GM18868 (cell line): ENCODE results near the gene MAST3.
A peak's percentile ranks its signal among the peaks of the same experiment; 100 is the strongest.
"Not testable (repeated sequence)": the region's sequence is repeated elsewhere in the genome, so short reads cannot be mapped to it uniquely, and the experiment has no call there.

Experiments
- ATAC-seq: cut with Tn5 transposase; IDR thresholded peaks from one replicate; pipeline ENCODE4 v1.9.1; 2021; ENCODE audit warnings: mild to moderate bottlenecking, moderate library complexity; ENCODE audit not compliant: unreplicated experiment

MAST3 gene

DNA sequence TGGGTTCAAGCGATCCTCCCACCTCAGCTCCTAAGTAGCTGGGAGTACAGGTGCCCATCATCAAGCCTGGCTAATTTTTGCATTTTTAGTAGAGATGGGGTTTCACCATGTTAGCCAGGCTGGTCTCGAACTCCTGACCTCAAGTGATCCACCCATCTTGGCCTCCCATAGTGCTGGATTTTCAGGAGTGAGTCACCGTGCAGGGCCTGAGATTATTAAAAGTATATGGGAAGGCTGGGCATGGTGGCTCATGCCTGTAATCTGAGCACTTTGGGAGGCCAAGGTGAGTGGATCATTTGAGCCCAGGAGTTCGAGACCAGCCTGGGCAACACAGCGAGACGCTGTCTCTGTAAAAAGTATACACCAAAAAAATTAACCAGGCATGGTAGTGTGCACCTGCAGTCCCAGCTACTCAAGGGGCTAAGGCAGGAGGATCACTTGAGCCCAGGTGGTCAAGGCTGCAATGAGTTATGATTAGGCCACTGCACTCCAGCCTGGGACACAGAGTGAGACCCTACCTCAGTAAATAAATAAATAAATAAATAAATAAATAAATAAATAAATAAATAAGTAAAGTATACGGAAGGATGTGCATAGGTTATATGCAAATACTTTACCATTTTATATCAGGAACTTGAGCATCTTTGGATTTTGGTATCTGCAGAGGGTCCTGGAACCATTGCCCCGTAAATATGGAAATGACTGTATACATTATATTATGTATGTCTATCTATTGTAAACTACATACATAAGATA lies 11.7 kb upstream of the MAST3 start:
- no peak for ATAC-seq

DNA sequence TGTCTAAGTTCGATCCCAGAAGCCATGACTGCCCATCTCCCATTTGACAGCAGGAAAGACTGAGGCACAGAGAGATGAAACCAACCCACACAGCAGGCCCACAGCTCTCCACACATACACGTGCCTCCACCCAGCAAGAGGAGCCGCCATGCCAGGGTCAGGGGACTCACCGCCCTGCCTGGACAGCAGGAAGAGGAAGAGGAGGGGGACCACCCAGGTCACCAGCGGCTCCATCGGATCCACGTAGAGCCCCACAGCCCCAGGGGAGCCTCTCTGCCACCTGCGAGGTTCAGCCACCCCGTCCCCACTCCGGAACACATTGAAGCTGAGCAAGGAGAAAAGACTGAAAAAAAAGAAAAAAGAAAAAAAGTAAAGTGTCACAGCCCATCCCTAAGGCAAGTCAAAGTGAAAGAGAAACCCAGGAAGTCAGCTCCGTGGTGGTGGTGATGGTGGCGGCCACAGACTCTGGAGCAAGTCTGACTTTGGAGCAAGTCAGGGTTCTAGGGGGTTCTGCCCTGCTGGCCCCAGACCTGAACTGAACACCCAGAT lies 10.9 kb upstream of the MAST3 start, which contains the start of gene IL12RB1:
TSS of gene IL12RB1 (minus strand) at position 345 of the 549 bp plus-strand sequence. CDS start at position 234, 111 bp downstream.
- no peak for ATAC-seq

DNA sequence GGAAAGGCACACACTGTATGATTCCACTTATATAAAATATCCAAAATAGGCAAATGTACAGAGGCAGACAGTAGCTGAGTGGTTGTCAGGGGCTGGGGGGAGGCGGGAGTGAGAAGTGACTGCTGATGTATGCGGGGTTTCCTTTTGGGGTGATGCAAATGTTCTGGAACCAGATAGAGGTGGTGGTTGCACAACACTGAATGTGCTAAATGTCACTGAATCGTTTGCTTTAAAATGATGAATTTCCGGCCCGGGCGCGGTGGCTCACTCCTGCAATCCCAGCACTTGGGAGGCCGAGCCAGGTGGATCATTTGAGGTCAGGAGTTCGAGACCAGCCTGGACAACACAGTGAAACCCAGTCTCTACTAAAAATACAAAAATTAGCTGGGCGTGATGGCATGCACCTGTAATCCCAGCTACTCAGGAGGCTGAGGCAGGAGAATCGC lies 8.5 kb upstream of the MAST3 start:
- not testable (repeated sequence) for ATAC-seq

DNA sequence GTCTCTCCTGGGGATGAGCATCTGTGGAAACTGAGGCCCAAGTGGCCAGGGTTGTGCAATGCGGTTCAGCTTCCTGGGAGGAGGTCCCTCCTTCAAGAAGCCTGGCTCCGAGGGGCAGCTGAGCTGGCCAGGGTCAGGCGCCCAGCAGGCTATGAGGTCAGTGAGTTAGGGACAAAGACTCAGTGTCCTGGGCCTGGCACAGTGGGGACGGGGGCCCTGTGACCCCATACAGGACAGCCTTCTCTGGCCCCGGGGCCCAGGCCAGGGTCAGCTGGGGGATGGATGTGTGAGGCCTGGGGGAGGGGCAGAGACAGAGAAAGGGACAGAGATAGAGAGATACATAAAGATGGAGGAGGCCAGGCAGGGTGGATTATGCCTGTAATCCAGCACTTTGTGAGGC lies 7.9 kb upstream of the MAST3 start:
- no peak for ATAC-seq

DNA sequence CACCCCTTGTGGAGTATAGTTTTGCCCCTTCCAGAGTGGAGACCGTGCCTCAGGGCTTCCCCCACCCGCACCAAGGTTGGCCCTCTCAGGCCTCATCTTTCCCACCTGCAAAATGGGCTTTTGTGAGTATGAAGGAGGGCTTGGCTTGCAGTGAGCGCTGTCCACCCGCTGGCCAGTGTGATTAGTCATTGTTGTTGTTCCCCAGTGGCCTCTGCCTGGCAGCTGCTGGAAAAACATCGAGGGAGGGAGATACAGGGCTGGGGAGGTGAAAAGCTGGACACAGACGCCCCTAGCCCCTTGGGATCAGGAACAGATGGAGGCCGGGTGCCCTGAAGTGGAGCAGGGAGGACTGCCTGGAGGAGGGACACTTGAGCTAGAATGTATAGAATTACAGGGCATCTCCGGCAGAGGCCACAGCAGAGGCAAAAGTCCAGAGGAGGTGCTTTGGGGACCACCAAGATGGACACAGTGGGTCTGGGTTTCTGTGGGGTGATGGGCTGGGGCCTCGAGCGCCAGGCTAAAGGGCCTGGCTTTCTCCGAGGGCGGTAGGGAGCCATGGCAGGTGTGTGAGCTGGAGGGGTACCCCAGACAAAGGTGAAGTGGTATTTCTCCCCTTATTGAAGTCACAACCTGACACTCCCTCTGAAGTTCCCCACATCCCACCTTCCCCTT lies 6.9 kb upstream of the MAST3 start:
- ATAC-seq = no peak

DNA sequence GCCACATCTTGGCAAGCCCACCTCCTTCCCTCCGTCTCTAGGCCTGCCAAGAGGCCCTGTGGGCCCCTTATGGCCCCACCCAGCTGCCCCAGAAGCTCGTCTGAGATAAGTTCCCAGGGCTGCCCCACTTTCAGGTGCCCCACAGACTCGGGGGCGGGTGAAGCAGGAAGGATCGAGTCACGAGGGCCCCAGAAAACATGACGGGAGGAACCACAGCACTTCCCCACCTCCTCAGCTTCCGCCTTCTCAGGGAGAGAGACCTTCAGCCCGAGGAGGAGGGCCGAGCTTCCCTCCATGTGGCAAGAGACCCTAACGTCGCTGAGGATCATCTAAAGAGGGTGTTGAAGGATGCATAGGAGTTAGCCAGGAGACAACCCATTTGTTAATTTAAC lies 6.4 kb upstream of the MAST3 start:
- ATAC-seq = no peak

DNA sequence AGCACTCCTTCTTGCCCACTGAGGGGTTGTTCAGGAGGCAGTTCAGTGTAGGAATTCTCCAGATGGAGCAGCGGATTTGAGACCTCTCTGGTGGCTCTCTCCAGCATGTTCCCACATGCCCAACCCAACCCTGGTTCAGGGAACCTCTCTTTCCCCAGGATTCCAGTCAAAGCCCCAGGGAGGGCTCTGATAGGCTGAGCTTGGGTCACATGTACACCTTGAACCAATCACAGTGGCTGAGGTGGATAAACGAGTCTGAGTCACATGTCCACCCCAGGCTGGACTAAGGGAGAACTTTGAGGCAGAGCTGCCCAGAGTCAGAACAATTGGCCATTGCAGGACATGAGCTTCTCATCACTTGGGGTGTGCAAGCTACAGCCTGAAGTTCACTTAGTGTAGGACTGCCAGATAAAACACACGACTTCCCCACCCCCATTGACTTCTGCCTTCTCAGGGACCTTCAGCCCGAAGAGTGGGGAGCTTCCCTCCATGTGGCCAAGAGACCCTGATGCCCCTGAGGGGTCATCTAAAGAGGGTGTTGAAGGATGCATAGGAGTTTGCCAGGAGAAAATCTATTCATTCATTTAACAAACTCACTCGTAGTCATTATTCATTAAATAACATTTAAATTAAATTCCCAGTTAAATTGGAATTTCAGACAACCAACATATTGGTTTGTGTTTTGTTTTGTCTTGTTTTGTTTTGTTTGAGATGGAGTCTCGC lies 4.0 kb upstream of the MAST3 start:
- ATAC-seq = no peak

DNA sequence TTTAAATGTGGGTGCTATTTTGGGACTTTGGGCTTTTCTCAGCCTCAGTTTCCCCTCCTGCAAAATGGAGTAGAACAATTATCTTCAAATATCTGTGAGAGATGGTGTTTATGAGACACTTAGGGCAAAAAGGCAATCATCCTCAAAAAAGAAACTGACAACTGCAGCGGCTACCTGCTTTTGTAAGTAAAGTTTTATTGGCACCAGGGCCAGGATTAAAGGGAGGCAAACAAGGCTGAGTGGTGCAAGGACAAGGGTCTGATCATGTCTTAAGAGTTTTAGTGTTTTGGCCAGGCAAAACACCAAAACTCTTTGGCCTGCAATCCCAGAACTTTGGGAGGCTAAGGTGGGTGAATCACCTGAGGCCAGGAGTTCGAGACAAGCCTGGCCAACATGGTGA lies 1.3 kb upstream of the MAST3 start:
- no peak for ATAC-seq

DNA sequence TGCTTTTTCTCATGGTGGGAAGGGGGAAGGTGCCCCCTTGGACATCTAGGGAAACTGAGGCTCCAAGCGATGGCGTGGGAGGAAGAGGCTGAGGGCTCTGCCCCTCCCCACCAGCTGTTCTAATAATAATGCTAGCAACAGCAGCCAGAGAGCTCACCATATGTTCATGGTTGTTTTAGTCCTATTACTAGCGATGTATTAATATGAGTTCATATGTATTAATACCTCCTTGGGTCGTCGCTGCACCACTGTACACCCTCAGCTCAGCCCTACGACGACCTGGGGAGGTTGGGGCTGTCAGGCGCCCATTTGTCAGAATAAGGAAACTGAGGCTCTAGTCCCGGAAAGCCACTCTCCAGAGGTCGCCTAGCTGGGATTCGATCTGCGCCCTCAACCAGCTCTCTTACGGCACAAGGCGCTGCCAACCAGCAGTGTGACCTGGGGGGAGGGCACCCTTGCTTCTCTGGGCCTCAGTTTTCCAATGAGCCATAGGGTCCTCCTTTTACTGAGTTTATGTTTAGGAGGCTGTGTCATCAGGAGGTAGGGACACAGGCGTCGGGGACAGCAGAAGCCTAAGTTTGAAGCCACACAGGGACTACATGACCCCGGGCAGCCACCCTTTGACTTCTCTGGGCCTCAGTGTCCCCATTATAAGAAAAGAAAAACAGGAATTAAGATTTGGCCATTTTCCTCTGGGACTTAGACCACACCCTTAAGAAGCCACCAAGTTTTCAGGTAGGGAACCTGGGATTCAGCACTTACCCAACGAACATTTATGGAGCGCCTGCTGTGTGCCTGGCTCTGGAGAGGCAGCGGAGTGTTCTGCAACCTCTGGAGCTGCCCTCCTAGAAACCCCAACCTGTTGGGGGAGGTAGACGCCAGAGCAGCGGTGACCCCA lies 664 bp downstream of the MAST3 start:
- no peak for ATAC-seq

DNA sequence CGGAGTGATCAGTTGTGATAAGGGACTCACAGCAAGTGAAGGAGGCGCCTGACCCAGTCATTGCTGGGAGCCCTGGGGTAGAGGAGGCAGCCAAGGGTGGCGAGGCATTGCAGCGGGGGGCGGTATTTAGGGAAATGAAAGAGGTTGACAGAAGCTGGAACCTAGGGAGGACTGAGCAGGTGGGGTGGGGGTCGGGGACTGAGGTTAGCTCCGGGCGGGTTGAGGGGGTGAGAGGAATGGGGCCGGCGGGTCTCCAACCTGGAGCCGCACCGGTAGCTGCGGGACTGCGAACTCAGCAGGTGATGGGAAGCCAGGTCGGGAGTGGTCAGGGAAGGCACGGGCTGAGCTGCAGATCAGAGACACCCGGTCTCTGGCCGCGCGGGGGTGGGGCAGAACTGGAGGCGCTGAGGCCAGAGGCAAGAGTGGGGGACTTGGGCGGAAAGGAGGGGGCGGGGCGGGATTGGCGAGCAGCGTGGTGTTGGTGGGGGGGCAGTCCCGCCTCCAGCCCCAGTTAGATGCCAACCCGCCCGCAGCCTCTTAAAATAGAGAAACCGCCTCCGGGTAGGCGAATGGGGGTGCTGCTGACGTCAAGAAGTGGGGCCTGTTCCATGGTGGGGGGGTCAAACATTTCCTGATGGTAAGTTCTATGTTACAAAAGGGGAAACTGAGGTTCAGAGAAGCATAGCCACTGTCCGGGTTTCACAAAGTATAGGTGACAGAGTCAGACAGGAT lies 1.5 kb downstream of the MAST3 start:
- ATAC-seq = peak; percentile 57

DNA sequence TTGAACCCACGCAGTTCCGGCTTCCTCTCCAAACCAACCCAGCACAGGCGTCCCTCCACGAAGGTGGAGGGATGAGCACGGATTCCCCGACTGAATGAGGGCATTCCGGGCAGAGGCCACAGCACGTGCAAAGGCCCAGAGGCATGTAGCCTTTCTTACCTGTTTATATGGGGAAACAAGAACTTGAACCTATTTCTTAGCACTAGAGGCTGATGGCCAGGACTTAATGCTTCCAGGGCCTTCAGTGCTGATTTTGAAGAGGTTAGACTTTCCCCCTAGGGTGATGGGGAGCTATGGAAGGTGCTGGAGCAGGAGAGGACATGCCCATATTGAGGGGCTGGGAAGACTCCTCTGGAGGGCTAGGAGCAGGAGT lies 2.0 kb downstream of the MAST3 start:
- ATAC-seq = no peak

DNA sequence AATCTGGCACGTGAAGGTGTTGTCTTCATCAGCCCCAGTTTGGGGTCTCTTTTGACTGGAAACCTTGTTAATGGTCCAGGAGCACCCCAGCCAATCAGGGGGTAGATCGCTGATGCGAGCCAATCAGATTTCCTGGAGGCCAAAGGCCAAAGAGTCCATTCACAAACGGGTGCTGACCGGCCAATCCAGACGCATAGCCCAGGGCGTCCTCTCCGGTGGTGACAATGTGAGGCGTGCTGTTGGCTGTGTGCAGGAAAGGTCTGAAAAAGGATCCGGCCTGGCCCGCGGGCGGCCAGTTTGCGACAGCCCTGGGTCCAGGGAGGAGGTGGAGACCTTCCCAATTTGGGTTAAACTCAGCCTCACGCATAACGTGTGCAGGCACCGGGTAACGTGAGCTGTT lies 3.1 kb downstream of the MAST3 start:
- ATAC-seq = no peak

DNA sequence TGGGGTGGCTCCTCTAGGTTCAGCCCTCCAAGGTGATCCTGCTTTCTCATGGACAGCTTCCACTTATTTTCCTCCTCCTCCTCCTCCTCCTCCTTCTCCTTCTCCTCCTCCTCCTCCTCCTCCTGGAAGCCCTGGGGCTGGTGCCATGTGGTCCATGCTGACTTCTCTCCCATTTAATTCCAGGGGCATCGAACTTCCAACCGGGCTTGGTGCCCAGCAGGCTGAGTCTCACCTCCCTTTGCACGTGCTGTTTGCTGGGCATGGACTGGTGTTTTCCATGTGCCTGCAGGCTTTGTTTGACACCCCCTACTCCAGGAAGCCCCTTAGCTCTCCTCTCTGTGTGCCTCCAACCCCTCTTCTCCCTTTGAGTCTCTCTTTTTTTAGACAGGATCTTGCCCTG lies 3.7 kb downstream of the MAST3 start:
- no peak for ATAC-seq

DNA sequence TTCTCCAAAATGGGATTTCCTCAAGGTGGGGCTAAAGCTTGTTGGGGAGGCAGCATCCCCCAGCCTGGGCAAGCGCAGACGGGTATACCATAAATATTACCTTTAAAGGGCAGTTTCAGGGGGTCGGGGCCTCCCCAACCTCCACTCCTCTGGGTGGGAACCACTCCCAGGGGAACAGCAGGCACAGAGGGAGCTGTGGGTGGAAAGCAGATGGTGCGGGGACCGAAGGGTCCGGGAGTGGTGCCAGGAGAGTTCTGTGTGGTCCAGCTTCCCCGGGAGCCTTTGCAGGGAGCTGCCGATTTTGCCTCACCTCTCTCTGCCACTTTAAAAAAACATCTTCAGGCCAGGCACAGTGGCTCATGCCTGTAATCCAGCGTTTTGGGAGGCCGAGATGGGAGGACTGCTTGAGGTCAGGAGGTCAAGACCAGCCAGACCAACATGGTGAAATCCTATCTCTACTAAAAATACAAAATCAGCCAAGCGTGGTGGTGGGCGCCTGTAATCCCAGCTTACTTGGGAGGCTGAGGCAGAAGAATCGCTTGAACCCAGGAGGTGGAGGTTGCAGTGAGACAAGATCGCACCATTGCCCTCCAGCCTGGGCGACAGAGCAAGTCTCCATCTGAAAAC lies 5.5 kb downstream of the MAST3 start:
- ATAC-seq = no peak

DNA sequence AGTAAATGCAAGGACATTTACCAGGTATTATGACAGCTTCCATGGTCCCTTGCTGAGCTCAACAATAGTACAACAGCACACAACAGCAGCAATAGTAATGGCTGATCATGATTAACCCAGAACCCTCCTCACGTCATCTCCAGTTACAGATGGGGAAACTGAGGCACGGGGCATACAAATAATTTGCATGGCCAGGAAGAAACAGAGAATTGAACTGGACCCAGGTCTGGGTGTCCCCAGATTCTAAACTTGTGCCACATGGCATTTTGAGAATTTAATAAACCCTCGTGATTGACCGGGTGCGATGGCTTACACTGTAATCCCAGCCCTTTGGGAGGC lies 7.2 kb downstream of the MAST3 start:
- ATAC-seq = no peak

DNA sequence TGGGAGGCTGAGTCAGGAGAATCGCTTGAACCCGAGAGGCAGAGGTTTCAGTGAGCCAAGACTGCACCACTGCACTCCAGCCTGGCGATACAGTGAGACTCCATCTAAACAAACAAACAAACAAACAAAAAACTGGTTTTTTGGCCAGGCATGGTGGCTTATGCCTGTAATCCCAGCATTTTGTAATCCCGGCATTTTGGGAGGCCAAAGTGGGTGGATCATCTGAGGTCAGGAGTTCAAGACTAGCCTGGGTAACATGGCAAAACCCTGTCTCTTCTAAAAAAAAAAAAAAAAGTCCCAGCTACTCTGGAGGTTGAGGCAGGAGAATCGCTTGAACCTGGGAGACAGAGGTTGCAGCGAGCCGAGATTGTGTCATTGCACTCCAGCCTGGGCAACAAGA lies 7.7 kb downstream of the MAST3 start:
- ATAC-seq = not testable (repeated sequence)

DNA sequence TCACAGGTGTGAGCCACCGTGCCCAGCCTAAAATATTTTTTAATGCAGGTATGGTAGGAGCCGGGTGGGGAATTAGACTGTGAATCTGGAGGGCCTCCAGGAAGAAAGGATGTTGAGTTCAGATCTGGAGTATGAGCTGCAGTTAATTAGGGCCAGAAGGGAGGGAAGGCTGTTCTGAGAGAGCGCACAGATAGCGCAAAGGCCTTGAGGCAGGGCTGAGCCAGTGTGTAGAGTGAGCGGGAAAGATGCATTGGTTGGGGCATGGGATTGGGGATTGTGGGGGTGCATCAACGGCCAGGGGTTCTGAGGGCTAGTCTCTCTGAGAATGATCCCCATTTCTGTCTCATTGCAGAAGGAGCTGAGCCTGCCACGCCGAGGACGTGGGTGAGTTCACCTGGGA lies 9.7 kb downstream of the MAST3 start:
- ATAC-seq = no peak

DNA sequence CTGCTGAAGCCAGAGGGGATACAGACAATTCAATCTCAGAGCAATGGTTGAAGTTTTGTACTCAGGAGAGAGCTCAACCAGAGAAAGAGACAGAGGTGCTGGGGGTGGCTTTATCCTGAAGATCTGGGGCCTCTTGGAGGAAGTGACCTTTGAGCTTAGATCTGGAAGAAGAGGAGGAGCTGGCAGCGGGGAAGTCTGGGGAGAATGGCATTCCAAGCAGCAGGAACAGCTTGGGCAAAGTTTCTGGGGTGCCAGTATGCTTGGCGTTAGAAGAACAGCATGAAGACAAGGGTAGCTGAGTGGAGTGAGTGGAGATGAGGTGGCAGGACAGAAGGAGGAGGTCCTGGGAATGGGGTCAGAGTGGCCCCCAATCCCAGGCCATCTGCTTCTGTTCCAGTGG lies 11.3 kb downstream of the MAST3 start:
- ATAC-seq = no peak

DNA sequence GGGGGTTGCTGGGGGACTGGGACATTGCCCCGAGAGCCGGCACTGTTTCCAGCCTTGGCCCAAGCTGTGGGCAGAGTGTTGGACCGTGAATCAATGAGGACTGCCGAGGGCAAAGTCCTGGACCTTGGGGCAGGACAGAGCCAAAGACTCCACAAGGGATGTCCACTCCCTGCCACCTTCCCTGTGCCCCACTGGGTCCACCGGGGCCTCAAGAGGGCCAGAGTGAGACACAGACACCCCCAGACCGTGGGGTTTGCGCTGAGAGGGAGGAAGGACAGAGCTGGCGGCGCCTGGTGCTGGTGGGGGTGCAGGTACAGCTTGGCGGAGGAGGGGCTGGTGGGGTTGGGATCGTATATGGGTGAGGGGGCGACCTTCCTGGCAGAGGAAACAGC lies 11.8 kb downstream of the MAST3 start:
- ATAC-seq = no peak
